ENCODE results near the gene ALDH1L2.

- TF ChIP-seq CTCF (IDR thresholded peaks at IDR 0.05) (no peak), POLR2AphosphoS5 (IDR thresholded peaks at IDR 0.05; ENCODE audit: insufficient read depth in 1 of 2, low read depth in 1 of 2) (no peak)
Measured at GRCh38 chr12:105120551-105120950, 36.3 kb upstream of the ALDH1L2 start.

Measured in vagina (tissue), 2 donors.